Neuronal stem cell (in vitro differentiated cells): ENCODE results near the gene EXOSC1.
A peak's percentile ranks its signal among the peaks of the same experiment; 100 is the strongest.
"Not testable (repeated sequence)": the region's sequence is repeated elsewhere in the genome, so short reads cannot be mapped to it uniquely, and the experiment has no call there.

Source experiments
- DNase-seq: peaks from one replicate; pipeline ENCODE4 v3.0.0-alpha.2; 2013; ENCODE audit warnings: low spot score
- H2AFZ ChIP-seq: one replicate; pipeline ENCODE4 v1.6.1; 2013; ENCODE audit warnings: mild to moderate bottlenecking, low read length, inconsistent platforms
- H2AK5ac ChIP-seq: 2 replicates; pipeline ENCODE4 v1.6.1; 2013; ENCODE audit warnings: low read depth, mild to moderate bottlenecking, inconsistent platforms, low read length, moderate library complexity, mixed read lengths
- H2BK120ac ChIP-seq: 2 replicates; pipeline ENCODE4 v1.6.1; 2013; ENCODE audit warnings: low read depth, mild to moderate bottlenecking, inconsistent platforms, low read length, moderate library complexity, mixed read lengths
- H2BK12ac ChIP-seq: one replicate; pipeline ENCODE4 v1.6.1; 2013; ENCODE audit warnings: low read length, inconsistent platforms
- H2BK15ac ChIP-seq: 2 replicates; pipeline ENCODE4 v1.6.1; 2013; ENCODE audit warnings: mild to moderate bottlenecking, low read length, inconsistent platforms, mixed read lengths
- H2BK5ac ChIP-seq: one replicate; pipeline ENCODE4 v1.6.1; 2013; ENCODE audit warnings: inconsistent platforms, mild to moderate bottlenecking, low read length, moderate library complexity
- H3K14ac ChIP-seq: one replicate; pipeline ENCODE4 v1.6.1; 2013; ENCODE audit warnings: low read length, inconsistent platforms
- H3K18ac ChIP-seq: 2 replicates; pipeline ENCODE4 v1.6.1; 2013; ENCODE audit warnings: low read length, inconsistent platforms
- H3K23ac ChIP-seq: 2 replicates; pipeline ENCODE4 v1.6.1; 2013; ENCODE audit warnings: low read depth, mild to moderate bottlenecking, mixed read lengths, low read length, inconsistent platforms; ENCODE audit not compliant: poor library complexity
- H3K27ac ChIP-seq: replicated peaks from 3 replicates; pipeline ENCODE4 v1.5.1; 2013; ENCODE audit warnings: low read length, inconsistent platforms
- H3K27me3 ChIP-seq, 3 experiments: 2 replicates each; pipeline ENCODE4 v1.6.1; 2013; ENCODE audit warnings: low read length in 3 of 3, mild to moderate bottlenecking in 2 of 3, inconsistent platforms in 1 of 3, low read depth in 1 of 3, mixed read lengths in 1 of 3, moderate library complexity in 1 of 3; ENCODE audit not compliant: control insufficient read depth in 3 of 3, insufficient read depth in 3 of 3
- H3K36me3 ChIP-seq, 2 donors: replicated peaks in 1 of 2; 2 replicates each; pipeline ENCODE4 v1.6.1; 2013; ENCODE audit warnings: low read length in 2 of 2; ENCODE audit not compliant: control insufficient read depth in 2 of 2, insufficient read depth in 2 of 2
- H3K4ac ChIP-seq: 2 replicates; pipeline ENCODE4 v1.6.1; 2013; ENCODE audit warnings: inconsistent platforms, mild to moderate bottlenecking, low read length, moderate library complexity
- H3K4me1 ChIP-seq, 2 donors: 1 replicate in 1 of 2; 2 replicates in 1 of 2; pipeline ENCODE4 v1.6.1; 2013; ENCODE audit warnings: low read length in 2 of 2, low read depth in 1 of 2; ENCODE audit not compliant: control insufficient read depth in 2 of 2, insufficient read depth in 1 of 2
- H3K4me2 ChIP-seq: one replicate; pipeline ENCODE4 v1.6.1; 2013; ENCODE audit warnings: mild to moderate bottlenecking, low read length, inconsistent platforms; ENCODE audit not compliant: insufficient read depth, poor library complexity, severe bottlenecking
- H3K4me3 ChIP-seq, 2 donors: 2 replicates each; pipeline ENCODE4 v1.5.1; 2013; ENCODE audit warnings: low read length in 2 of 2, mild to moderate bottlenecking in 2 of 2, inconsistent platforms in 1 of 2, moderate library complexity in 1 of 2
- H3K79me1 ChIP-seq: one replicate; pipeline ENCODE4 v1.6.1; 2013; ENCODE audit warnings: low read depth, mild to moderate bottlenecking, inconsistent platforms, low read length, moderate library complexity
- H3K9ac ChIP-seq: one replicate; pipeline ENCODE4 v1.6.1; 2013; ENCODE audit warnings: mild to moderate bottlenecking, low read depth, low read length, inconsistent platforms; ENCODE audit not compliant: poor library complexity
- H3K9me3 ChIP-seq, 2 donors: replicated peaks in 1 of 2; 2 replicates each; pipeline versions ENCODE3 to v1.6.1; 2013; ENCODE audit warnings: low read length in 2 of 2, mild to moderate bottlenecking in 2 of 2, inconsistent platforms in 1 of 2, low read depth in 1 of 2, mixed read lengths in 1 of 2, moderate library complexity in 1 of 2; ENCODE audit not compliant: control insufficient read depth in 2 of 2, insufficient read depth in 1 of 2
- H4K8ac ChIP-seq: one replicate; pipeline ENCODE4 v1.6.1; 2013; ENCODE audit warnings: low read depth, mild to moderate bottlenecking, inconsistent platforms, low read length, moderate library complexity
- H4K91ac ChIP-seq: one replicate; pipeline ENCODE4 v1.6.1; 2013; ENCODE audit warnings: low read length, low read depth, mild to moderate bottlenecking, inconsistent platforms; ENCODE audit not compliant: poor library complexity
- WGBS, 2 donors: extraction: QIAGEN DNeasy Blood & Tissue Kit; methylation state at CpG; one replicate each; pipeline ENCODE4 v1.1.7; 2013; ENCODE audit warnings: missing lambda C conversion rate in 2 of 2, mixed read lengths in 1 of 2; ENCODE audit not compliant: insufficient read length in 2 of 2, insufficient replicate concordance in 1 of 2; ENCODE audit errors: extremely low coverage in 2 of 2; 5-methylcytosine and 5-hydroxymethylcytosine counted together

The EXOSC1 gene

GRCh38 chr10:97426776-97427570, 18.8 kb downstream of the EXOSC1 start:
- Histone ChIP-seq H3K9me3 (no peaks in the 10 kb centered on the region), H3K9ac (peak overlapping the region; percentile 98), H2BK12ac (no peak overlapping the region), H3K27ac (peak overlapping the region; percentile 85), H3K4ac (peak overlapping the region; percentile 84), H2AK5ac (peak overlapping the region; percentile 59), H3K4me2 (peak overlapping the region; percentile 63), H2BK5ac (peak overlapping the region; percentile 30), H2BK15ac (peak overlapping the region; percentile 76), H3K79me1 (peaks cover 4% of the 10 kb centered on the region), H3K4me3 (peak overlapping the region; percentile 98 to 100), H3K36me3 (peaks cover 21 to 42% of the 10 kb centered on the region in 2 donors), H3K4me1 (peaks cover 6% of the 10 kb centered on the region in 2 donors), H4K8ac (no peak overlapping the region), H4K91ac (no peak overlapping the region), H3K23ac (no peak overlapping the region), H3K18ac (peak overlapping the region; percentile 98), H2BK120ac (peak overlapping the region; percentile 95), H3K27me3 (no peaks in the 10 kb centered on the region), H3K14ac (peak overlapping the region; percentile 72), H2AFZ (peak overlapping the region; percentile 86)
- no CpG with 5 or more reads among the region's 34 CpGs for WGBS, 2 donors
- DNase-seq = no peak

DNA sequence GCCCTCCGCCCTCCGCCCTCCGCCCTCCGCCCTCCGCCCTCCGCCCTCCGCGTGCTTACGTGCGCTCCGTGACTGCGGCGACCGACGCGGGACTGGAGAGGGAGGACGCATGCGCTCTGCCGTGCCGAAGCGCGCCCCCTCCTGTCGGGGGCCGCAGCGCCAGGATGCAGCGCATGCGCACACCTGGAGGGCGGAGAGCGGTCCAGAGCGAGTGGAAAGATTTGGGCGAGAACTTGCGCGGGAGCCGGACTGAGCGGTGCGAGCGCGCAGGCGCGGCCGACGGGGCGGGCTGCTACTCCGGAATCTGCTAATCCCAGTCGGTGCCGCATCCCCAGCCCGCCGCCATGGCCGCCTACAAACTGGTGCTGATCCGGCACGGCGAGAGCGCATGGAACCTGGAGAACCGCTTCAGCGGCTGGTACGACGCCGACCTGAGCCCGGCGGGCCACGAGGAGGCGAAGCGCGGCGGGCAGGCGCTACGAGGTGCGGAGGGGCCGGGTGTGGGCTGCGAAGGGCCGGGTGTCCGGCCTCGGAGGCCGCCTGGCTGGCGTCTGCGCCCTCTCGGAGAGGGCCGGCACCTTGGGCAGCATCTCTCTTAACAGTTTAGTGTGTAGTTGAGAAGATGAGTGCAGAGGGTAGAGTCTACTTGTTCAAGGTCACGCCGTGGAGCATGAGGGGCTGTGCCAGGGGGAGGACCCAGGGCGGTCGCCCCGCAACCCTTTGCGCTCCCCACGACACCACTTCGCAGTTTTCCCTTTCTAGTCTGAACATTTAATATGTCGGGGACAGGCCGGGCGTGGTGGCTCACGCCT, 19.6 kb downstream of the EXOSC1 start, which contains the start of gene PGAM1:
Gene PGAM1 (plus strand): TSS at position 228 of the 812 bp plus-strand sequence. CDS start 117 bp downstream, at position 345.
- no peak within 1 kb of the TSS for H4K91ac ChIP-seq
- H3K27ac ChIP-seq = peak within 1 kb of the TSS; percentile 85
- H3K9me3 ChIP-seq = no peaks in the 10 kb centered on the region
- peak within 1 kb of the TSS; percentile 98 for H3K18ac ChIP-seq
- peak; percentile 96 for DNase-seq
- H2BK15ac ChIP-seq = peak within 1 kb of the TSS; percentile 76
- peak within 1 kb of the TSS; percentile 63 for H3K4me2 ChIP-seq
- H3K4ac ChIP-seq = peak within 1 kb of the TSS; percentile 84
- peak within 1 kb of the TSS; percentile 86 for H2AFZ ChIP-seq
- H3K9ac ChIP-seq = peak within 1 kb of the TSS; percentile 98
- H2BK12ac ChIP-seq = no peak within 1 kb of the TSS
- H3K79me1 ChIP-seq = peaks cover 4% of the 10 kb centered on the region
- peak within 1 kb of the TSS; percentile 59 for H2AK5ac ChIP-seq
- H3K36me3 ChIP-seq = peaks cover 14 to 34% of the 10 kb centered on the region in 2 donors
- H2BK5ac ChIP-seq = peak within 1 kb of the TSS; percentile 30
- H3K14ac ChIP-seq = peak within 1 kb of the TSS; percentile 94
- peaks cover 6% of the 10 kb centered on the region in 2 donors for H3K4me1 ChIP-seq
- no CpG with 5 or more reads among the region's 90 CpGs for WGBS, 2 donors
- H4K8ac ChIP-seq = peak within 1 kb of the TSS; percentile 23
- peak within 1 kb of the TSS; percentile 71 for H3K23ac ChIP-seq
- H3K4me3 ChIP-seq = peak within 1 kb of the TSS; percentile 98 to 100
- no peaks in the 10 kb centered on the region for H3K27me3 ChIP-seq
- peak within 1 kb of the TSS; percentile 95 for H2BK120ac ChIP-seq

GRCh38 chr10:97423757-97424098, 22.1 kb downstream of the EXOSC1 start:
- H2BK5ac ChIP-seq, H3K23ac ChIP-seq, H3K18ac ChIP-seq, H2AK5ac ChIP-seq, H2AFZ ChIP-seq, H3K4me1 ChIP-seq, H3K9me3 ChIP-seq, H3K27ac ChIP-seq, H3K14ac ChIP-seq, H2BK120ac ChIP-seq, DNase-seq, H3K4me2 ChIP-seq, H2BK12ac ChIP-seq, H3K9ac ChIP-seq, H2BK15ac ChIP-seq, H3K79me1 ChIP-seq, H3K4me3 ChIP-seq, H3K4ac ChIP-seq, H3K27me3 ChIP-seq, H4K8ac ChIP-seq, H4K91ac ChIP-seq: not testable (repeated sequence)
- no CpG with 5 or more reads among the region's 8 CpGs for WGBS, 2 donors
- H3K36me3 ChIP-seq = peaks cover 2 to 12% of the 10 kb centered on the region in 2 donors

GRCh38 chr10:97416565-97416964, 29.2 kb downstream of the EXOSC1 start:
- no peak overlapping the region for H4K91ac ChIP-seq
- no peak overlapping the region for H3K4me3 ChIP-seq
- no peak overlapping the region for H2BK12ac ChIP-seq
- H3K4me1 ChIP-seq = peaks cover 3 to 13% of the 10 kb centered on the region in 2 donors
- no peak overlapping the region for H3K14ac ChIP-seq
- no peak overlapping the region for H2BK5ac ChIP-seq
- peak overlapping the region; percentile 24 for H3K18ac ChIP-seq
- H2BK15ac ChIP-seq = no peak overlapping the region
- no peak overlapping the region for H2BK120ac ChIP-seq
- H2AK5ac ChIP-seq = peak overlapping the region; percentile 36
- WGBS, 2 donors = no CpG with 5 or more reads among the region's 6 CpGs
- H3K9ac ChIP-seq = no peak overlapping the region
- no peak overlapping the region for H4K8ac ChIP-seq
- no peak for DNase-seq
- no peaks in the 10 kb centered on the region for H3K36me3 ChIP-seq
- H3K9me3 ChIP-seq = no peaks in the 10 kb centered on the region
- H3K27ac ChIP-seq = no peak overlapping the region
- no peak overlapping the region for H3K4me2 ChIP-seq
- H3K4ac ChIP-seq = no peak overlapping the region
- no peak overlapping the region for H3K23ac ChIP-seq
- H3K27me3 ChIP-seq = no peaks in the 10 kb centered on the region
- no peak overlapping the region for H2AFZ ChIP-seq
- H3K79me1 ChIP-seq = no peaks in the 10 kb centered on the region
